Esophagus squamous epithelium (tissue), 4 donors: ENCODE data around the gene OR56A1.

Experiments used
- POLR2A ChIP-seq, 4 donors: fragments of 450-650 bp; IDR thresholded peaks; one replicate each; pipeline ENCODE4 v1.6.1; 2017; ENCODE audit warnings: antibody characterized with exemption in 4 of 4, mild to moderate bottlenecking in 4 of 4, moderate library complexity in 3 of 4
- TF ChIP-seq, protein P1 (sequence below), 6 experiments: fragments of 450-650 bp in 4 of 6; fragments of 200-600 bp in 2 of 6; sonication (generic) in 2 of 6; IDR thresholded peaks; one replicate each; pipeline ENCODE4 v1.5.1; 2016 to 2019; ENCODE audit warnings: antibody characterized with exemption in 6 of 6, mild to moderate bottlenecking in 4 of 6, moderate library complexity in 4 of 6

DNA sequence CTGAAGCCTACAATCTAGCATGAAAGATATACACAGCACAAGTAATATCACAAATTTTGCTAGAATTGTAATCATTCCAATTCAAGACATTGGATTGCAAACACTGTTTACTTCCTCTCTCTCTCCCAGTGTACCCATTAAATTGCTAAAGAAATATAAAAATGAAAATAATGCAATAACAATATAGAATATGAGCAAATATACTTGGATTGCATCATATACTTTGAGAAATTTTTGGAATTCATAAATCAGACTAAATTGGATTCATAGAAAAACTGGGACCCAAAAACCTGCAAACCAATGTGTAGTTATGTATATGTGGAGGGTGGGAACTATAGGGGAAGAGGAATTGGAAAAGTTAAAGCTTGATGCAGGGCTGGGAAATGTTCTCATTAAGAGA is 25.0 kb upstream of the OR56A1 start:
- TF ChIP-seq, protein P1, sequence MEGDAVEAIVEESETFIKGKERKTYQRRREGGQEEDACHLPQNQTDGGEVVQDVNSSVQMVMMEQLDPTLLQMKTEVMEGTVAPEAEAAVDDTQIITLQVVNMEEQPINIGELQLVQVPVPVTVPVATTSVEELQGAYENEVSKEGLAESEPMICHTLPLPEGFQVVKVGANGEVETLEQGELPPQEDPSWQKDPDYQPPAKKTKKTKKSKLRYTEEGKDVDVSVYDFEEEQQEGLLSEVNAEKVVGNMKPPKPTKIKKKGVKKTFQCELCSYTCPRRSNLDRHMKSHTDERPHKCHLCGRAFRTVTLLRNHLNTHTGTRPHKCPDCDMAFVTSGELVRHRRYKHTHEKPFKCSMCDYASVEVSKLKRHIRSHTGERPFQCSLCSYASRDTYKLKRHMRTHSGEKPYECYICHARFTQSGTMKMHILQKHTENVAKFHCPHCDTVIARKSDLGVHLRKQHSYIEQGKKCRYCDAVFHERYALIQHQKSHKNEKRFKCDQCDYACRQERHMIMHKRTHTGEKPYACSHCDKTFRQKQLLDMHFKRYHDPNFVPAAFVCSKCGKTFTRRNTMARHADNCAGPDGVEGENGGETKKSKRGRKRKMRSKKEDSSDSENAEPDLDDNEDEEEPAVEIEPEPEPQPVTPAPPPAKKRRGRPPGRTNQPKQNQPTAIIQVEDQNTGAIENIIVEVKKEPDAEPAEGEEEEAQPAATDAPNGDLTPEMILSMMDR (IDR thresholded peaks at IDR 0.05): no peak
- TF ChIP-seq POLR2A (IDR thresholded peaks at IDR 0.05): no peak
